ENCODE results near the gene CPE.

CPE gene

GRCh38 chr4:165398570-165398969 is 19.8 kb downstream of the CPE start:
- H3K4me3 ChIP-seq (ENCODE audit: control insufficient read depth in 1 of 7, extremely low read depth in 1 of 7, insufficient read depth in 4 of 7, low read depth in 2 of 7, low read length in 6 of 7) = no peak overlapping the region
- POLR2A ChIA-PET = no interaction called here
- DNase-seq = peak in 2 of 3 donors; percentile 34 to 52

GRCh38 chr4:165402375-165402774 is 23.6 kb downstream of the CPE start:
- Histone ChIP-seq H3K4me1 (ENCODE audit: control extremely low read depth in 1 of 4, control insufficient read depth in 4 of 4, insufficient read depth in 4 of 4, low read length in 3 of 4) (no peaks in the 10 kb centered on the region), H3K27ac (ENCODE audit: insufficient read depth in 1 of 2, low read depth in 1 of 2, low read length in 2 of 2, poor library complexity in 1 of 2, severe bottlenecking in 2 of 2) (no peak overlapping the region), H3K27me3 (replicated peaks in 2 of 5; ENCODE audit: control insufficient read depth in 4 of 5, insufficient read depth in 5 of 5, low read length in 4 of 5) (no peaks in the 10 kb centered on the region), H3K9me3 (ENCODE audit: control extremely low read depth in 1 of 5, control insufficient read depth in 4 of 5, insufficient read depth in 2 of 5, low read depth in 1 of 5, low read length in 4 of 5) (no peaks in the 10 kb centered on the region), H3K4me3 (ENCODE audit: control insufficient read depth in 1 of 7, extremely low read depth in 1 of 7, insufficient read depth in 4 of 7, low read depth in 2 of 7, low read length in 6 of 7) (no peak overlapping the region), H3K36me3 (ENCODE audit: control insufficient read depth in 4 of 4, insufficient read depth in 4 of 4, low read length in 3 of 4) (no peaks in the 10 kb centered on the region)
- 99% methylated on average over 7 of the region's 9 CpGs for WGBS (ENCODE audit: insufficient coverage)
- POLR2A ChIA-PET = no interaction called here
- CTCF ChIA-PET = no interaction called here
- no peak for DNase-seq

More at GRCh38 chr4:165398570-165398969, 19.8 kb downstream of the CPE start:
- CTCF ChIA-PET = no interaction called here
- Histone ChIP-seq H3K4me1 (ENCODE audit: control extremely low read depth in 1 of 4, control insufficient read depth in 4 of 4, insufficient read depth in 4 of 4, low read length in 3 of 4) (no peaks in the 10 kb centered on the region), H3K27ac (ENCODE audit: insufficient read depth in 1 of 2, low read depth in 1 of 2, low read length in 2 of 2, poor library complexity in 1 of 2, severe bottlenecking in 2 of 2) (no peak overlapping the region), H3K27me3 (replicated peaks in 2 of 5; ENCODE audit: control insufficient read depth in 4 of 5, insufficient read depth in 5 of 5, low read length in 4 of 5) (no peaks in the 10 kb centered on the region), H3K36me3 (ENCODE audit: control insufficient read depth in 4 of 4, insufficient read depth in 4 of 4, low read length in 3 of 4) (no peaks in the 10 kb centered on the region), H3K9me3 (ENCODE audit: control extremely low read depth in 1 of 5, control insufficient read depth in 4 of 5, insufficient read depth in 2 of 5, low read depth in 1 of 5, low read length in 4 of 5) (no peaks in the 10 kb centered on the region)
- WGBS (ENCODE audit: insufficient coverage) = 0% methylated on average over 1 of the region's 1 CpG

GRCh38 chr4:165403048-165403447 is 24.2 kb downstream of the CPE start:
- no peaks in the 10 kb centered on the region for H3K4me1 ChIP-seq (ENCODE audit: control extremely low read depth in 1 of 4, control insufficient read depth in 4 of 4, insufficient read depth in 4 of 4, low read length in 3 of 4)
- H3K4me3 ChIP-seq (ENCODE audit: control insufficient read depth in 1 of 7, extremely low read depth in 1 of 7, insufficient read depth in 4 of 7, low read depth in 2 of 7, low read length in 6 of 7) = no peak overlapping the region
- no peaks in the 10 kb centered on the region for H3K9me3 ChIP-seq (ENCODE audit: control extremely low read depth in 1 of 5, control insufficient read depth in 4 of 5, insufficient read depth in 2 of 5, low read depth in 1 of 5, low read length in 4 of 5)
- CTCF ChIA-PET = interaction anchor here (0.6 kb wide), 1 partner anchor 59 kb away, joined by 3 read pairs; no protein-coding TSS in a partner anchor
- no peak overlapping the region for H3K27ac ChIP-seq (ENCODE audit: insufficient read depth in 1 of 2, low read depth in 1 of 2, low read length in 2 of 2, poor library complexity in 1 of 2, severe bottlenecking in 2 of 2)
- no peak for DNase-seq
- WGBS (ENCODE audit: insufficient coverage) = no CpG with 5 or more reads among the region's 2 CpGs
- no peaks in the 10 kb centered on the region for H3K36me3 ChIP-seq (ENCODE audit: control insufficient read depth in 4 of 4, insufficient read depth in 4 of 4, low read length in 3 of 4)
- POLR2A ChIA-PET = no interaction called here
- H3K27me3 ChIP-seq (replicated peaks in 2 of 5; ENCODE audit: control insufficient read depth in 4 of 5, insufficient read depth in 5 of 5, low read length in 4 of 5) = no peaks in the 10 kb centered on the region

- WGBS (ENCODE audit: insufficient coverage) = 100% methylated on average over 2 of the region's 4 CpGs
- CTCF ChIA-PET = interaction anchor here (0.6 kb wide), 1 partner anchor 60 kb away, joined by 3 read pairs; no protein-coding TSS in a partner anchor
- POLR2A ChIA-PET = no interaction called here
- Histone ChIP-seq H3K36me3 (ENCODE audit: control insufficient read depth in 4 of 4, insufficient read depth in 4 of 4, low read length in 3 of 4) (no peaks in the 10 kb centered on the region), H3K4me1 (ENCODE audit: control extremely low read depth in 1 of 4, control insufficient read depth in 4 of 4, insufficient read depth in 4 of 4, low read length in 3 of 4) (no peaks in the 10 kb centered on the region), H3K9me3 (ENCODE audit: control extremely low read depth in 1 of 5, control insufficient read depth in 4 of 5, insufficient read depth in 2 of 5, low read depth in 1 of 5, low read length in 4 of 5) (no peaks in the 10 kb centered on the region), H3K27ac (ENCODE audit: insufficient read depth in 1 of 2, low read depth in 1 of 2, low read length in 2 of 2, poor library complexity in 1 of 2, severe bottlenecking in 2 of 2) (no peak overlapping the region), H3K4me3 (ENCODE audit: control insufficient read depth in 1 of 7, extremely low read depth in 1 of 7, insufficient read depth in 4 of 7, low read depth in 2 of 7, low read length in 6 of 7) (no peak overlapping the region), H3K27me3 (replicated peaks in 2 of 5; ENCODE audit: control insufficient read depth in 4 of 5, insufficient read depth in 5 of 5, low read length in 4 of 5) (no peaks in the 10 kb centered on the region)
- no peak for DNase-seq
Observed at GRCh38 chr4:165403637-165404036, 24.8 kb downstream of the CPE start.

- no peak overlapping the region for H3K4me3 ChIP-seq (ENCODE audit: control insufficient read depth in 1 of 7, extremely low read depth in 1 of 7, insufficient read depth in 4 of 7, low read depth in 2 of 7, low read length in 6 of 7)
- POLR2A ChIA-PET = no interaction called here
- no peaks in the 10 kb centered on the region for H3K36me3 ChIP-seq (ENCODE audit: control insufficient read depth in 4 of 4, insufficient read depth in 4 of 4, low read length in 3 of 4)
- no peak overlapping the region for H3K27ac ChIP-seq (ENCODE audit: insufficient read depth in 1 of 2, low read depth in 1 of 2, low read length in 2 of 2, poor library complexity in 1 of 2, severe bottlenecking in 2 of 2)
- H3K9me3 ChIP-seq (ENCODE audit: control extremely low read depth in 1 of 5, control insufficient read depth in 4 of 5, insufficient read depth in 2 of 5, low read depth in 1 of 5, low read length in 4 of 5) = no peaks in the 10 kb centered on the region
- WGBS (ENCODE audit: insufficient coverage) = 96% methylated on average over 8 of the region's 8 CpGs
- CTCF ChIA-PET = no interaction called here
- H3K4me1 ChIP-seq (ENCODE audit: control extremely low read depth in 1 of 4, control insufficient read depth in 4 of 4, insufficient read depth in 4 of 4, low read length in 3 of 4) = no peaks in the 10 kb centered on the region
- no peak for DNase-seq
- no peaks in the 10 kb centered on the region for H3K27me3 ChIP-seq (replicated peaks in 2 of 5; ENCODE audit: control insufficient read depth in 4 of 5, insufficient read depth in 5 of 5, low read length in 4 of 5)
Observed at GRCh38 chr4:165404080-165404479, 25.3 kb downstream of the CPE start.

GRCh38 chr4:165404696-165405095 is 25.9 kb downstream of the CPE start:
- Histone ChIP-seq H3K4me3 (ENCODE audit: control insufficient read depth in 1 of 7, extremely low read depth in 1 of 7, insufficient read depth in 4 of 7, low read depth in 2 of 7, low read length in 6 of 7) (no peak overlapping the region), H3K9me3 (ENCODE audit: control extremely low read depth in 1 of 5, control insufficient read depth in 4 of 5, insufficient read depth in 2 of 5, low read depth in 1 of 5, low read length in 4 of 5) (no peaks in the 10 kb centered on the region), H3K27ac (ENCODE audit: insufficient read depth in 1 of 2, low read depth in 1 of 2, low read length in 2 of 2, poor library complexity in 1 of 2, severe bottlenecking in 2 of 2) (no peak overlapping the region), H3K27me3 (replicated peaks in 2 of 5; ENCODE audit: control insufficient read depth in 4 of 5, insufficient read depth in 5 of 5, low read length in 4 of 5) (no peaks in the 10 kb centered on the region), H3K36me3 (ENCODE audit: control insufficient read depth in 4 of 4, insufficient read depth in 4 of 4, low read length in 3 of 4) (no peaks in the 10 kb centered on the region), H3K4me1 (ENCODE audit: control extremely low read depth in 1 of 4, control insufficient read depth in 4 of 4, insufficient read depth in 4 of 4, low read length in 3 of 4) (no peaks in the 10 kb centered on the region)
- CTCF ChIA-PET = interaction anchor here (1.1 kb wide), 1 partner anchor 21 kb away, joined by 4 read pairs; no protein-coding TSS in a partner anchor
- POLR2A ChIA-PET = no interaction called here
- WGBS (ENCODE audit: insufficient coverage) = 96% methylated on average over 4 of the region's 4 CpGs
- DNase-seq = no peak

GRCh38 chr4:165410214-165410613 is 31.4 kb downstream of the CPE start:
- no peak for DNase-seq
- Histone ChIP-seq H3K27ac (ENCODE audit: insufficient read depth in 1 of 2, low read depth in 1 of 2, low read length in 2 of 2, poor library complexity in 1 of 2, severe bottlenecking in 2 of 2) (no peak overlapping the region), H3K27me3 (replicated peaks in 2 of 5; ENCODE audit: control insufficient read depth in 4 of 5, insufficient read depth in 5 of 5, low read length in 4 of 5) (no peaks in the 10 kb centered on the region), H3K9me3 (ENCODE audit: control extremely low read depth in 1 of 5, control insufficient read depth in 4 of 5, insufficient read depth in 2 of 5, low read depth in 1 of 5, low read length in 4 of 5) (no peaks in the 10 kb centered on the region), H3K4me1 (ENCODE audit: control extremely low read depth in 1 of 4, control insufficient read depth in 4 of 4, insufficient read depth in 4 of 4, low read length in 3 of 4) (no peaks in the 10 kb centered on the region), H3K4me3 (ENCODE audit: control insufficient read depth in 1 of 7, extremely low read depth in 1 of 7, insufficient read depth in 4 of 7, low read depth in 2 of 7, low read length in 6 of 7) (no peak overlapping the region), H3K36me3 (ENCODE audit: control insufficient read depth in 4 of 4, insufficient read depth in 4 of 4, low read length in 3 of 4) (no peaks in the 10 kb centered on the region)
- 80% methylated on average over 1 of the region's 2 CpGs for WGBS (ENCODE audit: insufficient coverage)
- ChIA-PET POLR2A (no interaction called here), CTCF (no interaction called here)
